HepG2 (cell line): ENCODE results near the gene TMEM156. TPM values are rescaled to one million over a fixed set of nuclear protein-coding genes. Genes with fewer than 3 reads are reported as not detected.

Source experiments
- ATAC-seq: fragments of 200-7000 bp; cut with Tn5 transposase; 3 replicates; pipeline ENCODE4 v1.9.1; 2020; ENCODE audit warnings: mild to moderate bottlenecking, moderate library complexity
- BruUV-seq: library from RNA; stranded (reverse); fragments of 400-500 nt; replicated peaks from 2 replicates; lab custom pipeline; 2021; lab: Mats Ljungman, UMichigan
- CTCF ChIA-PET: fragments of 300-600 bp; formaldehyde crosslinking; extraction: SDS; loops from one replicate; lab custom pipeline; 2021; ENCODE audit warnings: low total read pairs, inconsistent platforms, low intra/inter-chr PET ratio; lab: Yijun Ruan, JAX
- POLR2A ChIA-PET: fragments of 350-600 bp; sonication (Branson Sonifier 250); formaldehyde crosslinking; loops from one replicate; lab custom pipeline; 2020; ENCODE audit warnings: antibody characterized with exemption, inconsistent platforms; lab: Yijun Ruan, JAX
- DNase-seq: peaks from one replicate; pipeline ENCODE4 v3.0.0-alpha.2; 2015; ENCODE audit warnings: low spot score
- FAIRE-seq: peaks from 3 replicates; lab custom pipeline; 2011; peaks lifted over from hg19 to GRCh38; lab: Jason Lieb, UNC
- H2AFZ ChIP-seq: one replicate; pipeline ENCODE4 v1.6.1; 2011; ENCODE audit warnings: low read length, inconsistent platforms
- H3K27ac ChIP-seq: fragments of 300-600 bp; 3 replicates; pipeline ENCODE4 v1.8.0; 2011; ENCODE audit warnings: mixed run types, mild to moderate bottlenecking, mixed read lengths, low read length, inconsistent platforms; ENCODE audit not compliant: insufficient read depth; ENCODE audit errors: extremely low read length
- H3K27me3 ChIP-seq, 2 experiments: fragments of 200-600 bp in 1 of 2; 2 replicates in 1 of 2; 3 replicates in 1 of 2; pipeline versions ENCODE4 v1.6.0 to v1.8.0; 2011; ENCODE audit warnings: low read length in 2 of 2, mild to moderate bottlenecking in 2 of 2, moderate library complexity in 2 of 2, inconsistent platforms in 1 of 2; ENCODE audit not compliant: insufficient read depth in 2 of 2, control insufficient read depth in 1 of 2
- H3K36me3 ChIP-seq, 2 experiments: fragments of 200-600 bp in 1 of 2; replicated peaks in 1 of 2; 2 replicates in 1 of 2; 3 replicates in 1 of 2; pipeline versions ENCODE4 v1.5.1 to v1.8.0; 2011; ENCODE audit warnings: low read length in 2 of 2, inconsistent platforms in 1 of 2; ENCODE audit not compliant: insufficient read depth in 2 of 2, control insufficient read depth in 1 of 2
- H3K4me1 ChIP-seq: 2 replicates; pipeline ENCODE4 v1.5.1; 2012; ENCODE audit warnings: low read length, inconsistent platforms; ENCODE audit not compliant: insufficient read depth
- H3K4me2 ChIP-seq: 2 replicates; pipeline ENCODE4 v1.6.0; 2011; ENCODE audit warnings: low read depth, low read length, inconsistent platforms
- H3K4me3 ChIP-seq, 3 experiments: fragments of 200-600 bp in 1 of 3; sonication (generic), shearing (Covaris generic) in 1 of 3; replicated peaks in 1 of 3; 2 replicates each; pipeline ENCODE4 v1.5.1; 2011 to 2016; ENCODE audit warnings: low read length in 3 of 3, inconsistent platforms in 2 of 3, low read depth in 2 of 3, mild to moderate bottlenecking in 2 of 3, control low read depth in 1 of 3, mixed read lengths in 1 of 3; ENCODE audit not compliant: insufficient read depth in 1 of 3
- H3K79me2 ChIP-seq: one replicate; pipeline ENCODE4 v1.6.1; 2011; ENCODE audit warnings: low read length, inconsistent platforms; ENCODE audit not compliant: insufficient read depth
- H3K9ac ChIP-seq: 2 replicates; pipeline ENCODE4 v1.6.0; 2011; ENCODE audit warnings: mild to moderate bottlenecking, low read depth, low read length, inconsistent platforms; ENCODE audit not compliant: insufficient read depth
- H3K9me3 ChIP-seq: 2 replicates; pipeline ENCODE4 v1.5.1; 2012; ENCODE audit warnings: mild to moderate bottlenecking, low read length
- H4K20me1 ChIP-seq: 2 replicates; pipeline ENCODE4 v1.6.0; 2011; ENCODE audit warnings: inconsistent platforms, mild to moderate bottlenecking, low read length, moderate library complexity; ENCODE audit not compliant: insufficient read depth
- ASH2L ChIP-seq: fragments of 300-600, 200-600 bp; sonication (generic); IDR thresholded peaks from 2 replicates; pipeline ENCODE4 v1.7.0; 2017; ENCODE audit warnings: low read depth, mild to moderate bottlenecking, moderate library complexity, mixed read lengths, low read length; ENCODE audit not compliant: insufficient read length
- HNF1B ChIP-seq: sonication (generic); formaldehyde crosslinking; IDR thresholded peaks from 2 replicates; pipeline ENCODE4 v1.5.1; 2020; ENCODE audit warnings: mild to moderate bottlenecking, moderate library complexity, missing genetic modification reagents
- HNRNPUL1 ChIP-seq: fragments of 200-400 bp; formaldehyde crosslinking; IDR thresholded peaks from 2 replicates; pipeline ENCODE4 v1.6.1; 2017; ENCODE audit warnings: low read depth, mild to moderate bottlenecking, low read length, moderate library complexity
- KDM5A ChIP-seq: fragments of 200-600 bp; sonication (generic); IDR thresholded peaks from 2 replicates; pipeline ENCODE4 v1.7.0; 2018; ENCODE audit warnings: antibody characterized with exemption, mild to moderate bottlenecking, low read length, borderline replicate concordance
- PRDM15 ChIP-seq: sonication (generic); formaldehyde crosslinking; IDR thresholded peaks from 2 replicates; pipeline ENCODE4 v1.4.0; 2020; ENCODE audit warnings: missing genetic modification reagents
- RXRA ChIP-seq: sonication (generic); formaldehyde crosslinking; IDR thresholded peaks from 2 replicates; pipeline ENCODE4 v1.5.1; 2020; ENCODE audit warnings: missing genetic modification reagents
- U2AF2 ChIP-seq: fragments of 200-400 bp; formaldehyde crosslinking; IDR thresholded peaks from 2 replicates; pipeline ENCODE4 v1.6.1; 2017; ENCODE audit warnings: low read depth, mild to moderate bottlenecking, low read length
- ZHX1 ChIP-seq: sonication (generic); formaldehyde crosslinking; IDR thresholded peaks from 2 replicates; pipeline ENCODE4 v1.8.1; 2022; ENCODE audit warnings: low read depth, mild to moderate bottlenecking, missing genetic modification reagents
- ZNF317 ChIP-seq: sonication (generic); formaldehyde crosslinking; IDR thresholded peaks from 2 replicates; pipeline ENCODE4 v1.5.0; 2020; ENCODE audit warnings: mild to moderate bottlenecking, missing genetic modification reagents
- WGBS: methylation state at CpG from one replicate; pipeline ENCODE4 v1.1.6; 2017; ENCODE audit warnings: low lambda C conversion rate; 5-methylcytosine and 5-hydroxymethylcytosine counted together
- in situ Hi-C: cut with HindIII; loops from 2 replicates; pipeline ENCODE4 v1.10.0; 2017; ENCODE audit warnings: low pct_unique_long_range_greater_than_20kb; ENCODE audit not compliant: extremely low pct_ligation_motif_present
- intact Hi-C: fragments of 100-400 bp; cut with micrococcal nuclease; formaldehyde crosslinking; loops from one replicate; pipeline ENCODE4 v1.10.0; 2022; ENCODE audit not compliant: unreplicated experiment
- polyA plus RNA-seq, 8 experiments: library from polyadenylated mRNA; depleted of rRNA in 3 of 8; stranded (reverse) in 7 of 8; unstranded in 1 of 8; fragments of >200 nt; fragmentation: Illumina TruSeq in 4 of 8; extraction: Trizol in 4 of 8; gene quantifications; 2 replicates each; pipeline versions ENCODE4 v1.2.1 to v1.2.3, GENCODE V29; 2011 to 2016; ENCODE audit warnings: low read depth in 4 of 8, missing spikeins in 1 of 8, mixed read lengths in 1 of 8; ENCODE audit not compliant: insufficient read depth in 1 of 8
- total RNA-seq, 5 experiments: library from RNA; depleted of rRNA; stranded (reverse); fragments of >200 nt; fragmentation: Illumina TruSeq; extraction: Trizol; gene quantifications; 2 replicates each; pipeline ENCODE4 v1.2.3, GENCODE V29; 2016; ENCODE audit warnings: low read depth in 1 of 5

Gene TMEM156
- total and polyA plus RNA-seq, 2 of the 13 experiments (the other 11 are each of a cell fraction or from before 2014, with no cell fraction given), result 1.6 TPM; not detected in 1

GRCh38 chr4:38939165-38939564, 93.0 kb downstream of the TMEM156 start:
- Histone ChIP-seq H3K4me3 (no peak overlapping the region), H3K27ac (no peak overlapping the region), H3K27me3 (no peaks in the 10 kb centered on the region), H2AFZ (no peak overlapping the region), H4K20me1 (no peaks in the 10 kb centered on the region), H3K9ac (no peak overlapping the region), H3K9me3 (no peaks in the 10 kb centered on the region), H3K79me2 (no peaks in the 10 kb centered on the region), H3K4me2 (no peak overlapping the region), H3K4me1 (no peaks in the 10 kb centered on the region), H3K36me3 (peaks cover 15 to 70% of the 10 kb centered on the region in 2 experiments)
- no TSS peak for BruUV-seq
- FAIRE-seq (no peak), DNase-seq (no peak), ATAC-seq (no peak)
- ChIA-PET POLR2A (no interaction called here), CTCF (no interaction called here)
- intact Hi-C loops, result loop anchor here (10.0 kb wide), 1 partner anchor 46 kb away; no protein-coding TSS in a partner anchor
- no peak for TF ChIP-seq PRDM15 (CRISPR knock-in tag)
- TF ChIP-seq ZNF317 (CRISPR knock-in tag), result no peak
- TF ChIP-seq HNF1B (CRISPR knock-in tag), result no peak
- no peak for TF ChIP-seq U2AF2
- TF ChIP-seq RXRA, result no peak
- TF ChIP-seq ASH2L, result no peak
- no peak for TF ChIP-seq KDM5A
- TF ChIP-seq HNRNPUL1, result no peak
- no peak for TF ChIP-seq ZHX1
- 60% methylated on average over 1 of the region's 1 CpG for WGBS
- in situ Hi-C loops, result no loop called here
